Measurements from ENCODE around the gene OSBPL2. TPM values are rescaled to one million over a fixed set of nuclear protein-coding genes. Genes with fewer than 3 reads are reported as not detected.
A peak's percentile ranks its signal among the peaks of the same experiment; 100 is the strongest.

OSBPL2 gene
- total and polyA plus RNA-seq, 9 of the 15 experiments (the other 6 are each of a cell fraction or from before 2014, with no cell fraction given), result 2.5 to 25.6 (median 14.1) TPM

DNA sequence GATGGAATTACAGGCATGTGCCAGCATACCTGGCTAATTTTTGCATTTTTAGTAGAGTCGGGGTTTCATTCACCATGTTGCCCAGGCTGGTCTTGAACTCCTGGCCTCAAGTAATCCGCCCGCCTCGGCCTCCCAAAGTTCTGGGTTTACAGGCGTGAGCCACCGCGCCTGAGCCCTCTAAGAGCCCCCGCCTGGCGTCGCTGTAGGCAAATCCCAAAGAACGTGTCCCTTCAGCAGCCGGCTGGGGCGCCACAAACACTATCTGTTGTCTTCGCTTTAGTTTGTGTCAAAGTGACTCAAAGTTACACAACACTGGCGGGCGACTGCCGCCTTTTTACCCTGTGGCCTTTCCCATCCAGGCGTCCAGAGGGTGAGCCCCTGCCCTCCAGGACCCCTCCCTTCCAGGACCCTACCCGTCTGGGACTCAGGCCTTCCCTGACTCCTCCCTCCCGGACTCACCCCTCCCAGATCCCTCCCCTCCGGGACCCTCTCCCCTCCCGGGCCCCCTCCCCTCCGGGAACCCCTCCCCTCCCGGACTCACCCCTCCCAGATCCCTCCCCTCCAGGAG lies 63.5 kb downstream of the OSBPL2 start (continued):
- peak in 1 of 3 experiments; percentile 15 for TF ChIP-seq YY1 (IDR thresholded peaks at IDR 0.05; ENCODE audit: borderline replicate concordance in 1 of 3, control insufficient read depth in 1 of 3, extremely low read depth in 1 of 3, insufficient read depth in 3 of 3, insufficient read length in 1 of 3, insufficient replicate concordance in 2 of 3, low read depth in 1 of 3, low read length in 2 of 3)
- TF ChIP-seq CBX5 (IDR thresholded peaks at IDR 0.05; ENCODE audit: borderline replicate concordance, low read depth), result no peak
- TF ChIP-seq, protein P1, sequence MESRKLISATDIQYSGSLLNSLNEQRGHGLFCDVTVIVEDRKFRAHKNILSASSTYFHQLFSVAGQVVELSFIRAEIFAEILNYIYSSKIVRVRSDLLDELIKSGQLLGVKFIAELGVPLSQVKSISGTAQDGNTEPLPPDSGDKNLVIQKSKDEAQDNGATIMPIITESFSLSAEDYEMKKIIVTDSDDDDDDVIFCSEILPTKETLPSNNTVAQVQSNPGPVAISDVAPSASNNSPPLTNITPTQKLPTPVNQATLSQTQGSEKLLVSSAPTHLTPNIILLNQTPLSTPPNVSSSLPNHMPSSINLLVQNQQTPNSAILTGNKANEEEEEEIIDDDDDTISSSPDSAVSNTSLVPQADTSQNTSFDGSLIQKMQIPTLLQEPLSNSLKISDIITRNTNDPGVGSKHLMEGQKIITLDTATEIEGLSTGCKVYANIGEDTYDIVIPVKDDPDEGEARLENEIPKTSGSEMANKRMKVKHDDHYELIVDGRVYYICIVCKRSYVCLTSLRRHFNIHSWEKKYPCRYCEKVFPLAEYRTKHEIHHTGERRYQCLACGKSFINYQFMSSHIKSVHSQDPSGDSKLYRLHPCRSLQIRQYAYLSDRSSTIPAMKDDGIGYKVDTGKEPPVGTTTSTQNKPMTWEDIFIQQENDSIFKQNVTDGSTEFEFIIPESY (CRISPR knock-in tag; IDR thresholded peaks at IDR 0.05), result peak; percentile 78; the same call in 1 of the 2 replicates
- peak; percentile 79; the same call in 1 of the 2 replicates for TF ChIP-seq STAG1 (CRISPR knock-in tag; IDR thresholded peaks at IDR 0.05; ENCODE audit: borderline replicate concordance)
- TF ChIP-seq ESRRB (CRISPR knock-in tag; IDR thresholded peaks at IDR 0.05; ENCODE audit: borderline replicate concordance), result no peak
- TF ChIP-seq, protein P2, sequence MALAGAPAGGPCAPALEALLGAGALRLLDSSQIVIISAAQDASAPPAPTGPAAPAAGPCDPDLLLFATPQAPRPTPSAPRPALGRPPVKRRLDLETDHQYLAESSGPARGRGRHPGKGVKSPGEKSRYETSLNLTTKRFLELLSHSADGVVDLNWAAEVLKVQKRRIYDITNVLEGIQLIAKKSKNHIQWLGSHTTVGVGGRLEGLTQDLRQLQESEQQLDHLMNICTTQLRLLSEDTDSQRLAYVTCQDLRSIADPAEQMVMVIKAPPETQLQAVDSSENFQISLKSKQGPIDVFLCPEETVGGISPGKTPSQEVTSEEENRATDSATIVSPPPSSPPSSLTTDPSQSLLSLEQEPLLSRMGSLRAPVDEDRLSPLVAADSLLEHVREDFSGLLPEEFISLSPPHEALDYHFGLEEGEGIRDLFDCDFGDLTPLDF (CRISPR knock-in tag; IDR thresholded peaks at IDR 0.05), result no peak
- peak; percentile 11; the same call in 1 of the 2 replicates for TF ChIP-seq EHMT2 (IDR thresholded peaks at IDR 0.05)
- TF ChIP-seq KLF16 (IDR thresholded peaks at IDR 0.05), result peak; percentile 75
- TF ChIP-seq RNF2 (IDR thresholded peaks at IDR 0.05), result peak; percentile 50
- no peak for TF ChIP-seq HDAC8 (tag; IDR thresholded peaks at IDR 0.05)
- TF ChIP-seq SMAD4 (CRISPR knock-in tag; conservative IDR thresholded peaks at IDR 0.05), result peak; percentile 67
- TF ChIP-seq, protein P3, sequence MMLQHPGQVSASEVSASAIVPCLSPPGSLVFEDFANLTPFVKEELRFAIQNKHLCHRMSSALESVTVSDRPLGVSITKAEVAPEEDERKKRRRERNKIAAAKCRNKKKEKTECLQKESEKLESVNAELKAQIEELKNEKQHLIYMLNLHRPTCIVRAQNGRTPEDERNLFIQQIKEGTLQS (IDR thresholded peaks at IDR 0.05), result peak; percentile 56
- TF ChIP-seq, protein P3 (CRISPR knock-in tag; conservative IDR thresholded peaks at IDR 0.05), result no peak
- TF ChIP-seq ZKSCAN1 (IDR thresholded peaks at IDR 0.05; ENCODE audit: low read depth, low read length), result peak; percentile 57; the same call in 1 of the 2 replicates
- TF ChIP-seq, protein P4, sequence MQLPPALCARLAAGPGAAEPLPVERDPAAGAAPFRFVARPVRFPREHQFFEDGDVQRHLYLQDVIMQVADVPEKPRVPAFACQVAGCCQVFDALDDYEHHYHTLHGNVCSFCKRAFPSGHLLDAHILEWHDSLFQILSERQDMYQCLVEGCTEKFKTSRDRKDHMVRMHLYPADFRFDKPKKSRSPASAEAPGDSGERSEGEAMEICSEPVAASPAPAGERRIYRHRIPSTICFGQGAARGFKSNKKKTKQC (CRISPR knock-in tag; IDR thresholded peaks at IDR 0.05), result 0 out of 2 replicates have a peak, but pooled peaks have one; percentile 59
- TF ChIP-seq ZNF589 (CRISPR knock-in tag; IDR thresholded peaks at IDR 0.05; ENCODE audit: low read depth), result 0 out of 2 replicates have a peak, but pooled peaks have one; percentile 36
- TF ChIP-seq HDAC1 (IDR thresholded peaks at IDR 0.05), result peak in 1 of 2 experiments; percentile 7; a peak in 2 of 4 replicates
- TF ChIP-seq, protein P5, sequence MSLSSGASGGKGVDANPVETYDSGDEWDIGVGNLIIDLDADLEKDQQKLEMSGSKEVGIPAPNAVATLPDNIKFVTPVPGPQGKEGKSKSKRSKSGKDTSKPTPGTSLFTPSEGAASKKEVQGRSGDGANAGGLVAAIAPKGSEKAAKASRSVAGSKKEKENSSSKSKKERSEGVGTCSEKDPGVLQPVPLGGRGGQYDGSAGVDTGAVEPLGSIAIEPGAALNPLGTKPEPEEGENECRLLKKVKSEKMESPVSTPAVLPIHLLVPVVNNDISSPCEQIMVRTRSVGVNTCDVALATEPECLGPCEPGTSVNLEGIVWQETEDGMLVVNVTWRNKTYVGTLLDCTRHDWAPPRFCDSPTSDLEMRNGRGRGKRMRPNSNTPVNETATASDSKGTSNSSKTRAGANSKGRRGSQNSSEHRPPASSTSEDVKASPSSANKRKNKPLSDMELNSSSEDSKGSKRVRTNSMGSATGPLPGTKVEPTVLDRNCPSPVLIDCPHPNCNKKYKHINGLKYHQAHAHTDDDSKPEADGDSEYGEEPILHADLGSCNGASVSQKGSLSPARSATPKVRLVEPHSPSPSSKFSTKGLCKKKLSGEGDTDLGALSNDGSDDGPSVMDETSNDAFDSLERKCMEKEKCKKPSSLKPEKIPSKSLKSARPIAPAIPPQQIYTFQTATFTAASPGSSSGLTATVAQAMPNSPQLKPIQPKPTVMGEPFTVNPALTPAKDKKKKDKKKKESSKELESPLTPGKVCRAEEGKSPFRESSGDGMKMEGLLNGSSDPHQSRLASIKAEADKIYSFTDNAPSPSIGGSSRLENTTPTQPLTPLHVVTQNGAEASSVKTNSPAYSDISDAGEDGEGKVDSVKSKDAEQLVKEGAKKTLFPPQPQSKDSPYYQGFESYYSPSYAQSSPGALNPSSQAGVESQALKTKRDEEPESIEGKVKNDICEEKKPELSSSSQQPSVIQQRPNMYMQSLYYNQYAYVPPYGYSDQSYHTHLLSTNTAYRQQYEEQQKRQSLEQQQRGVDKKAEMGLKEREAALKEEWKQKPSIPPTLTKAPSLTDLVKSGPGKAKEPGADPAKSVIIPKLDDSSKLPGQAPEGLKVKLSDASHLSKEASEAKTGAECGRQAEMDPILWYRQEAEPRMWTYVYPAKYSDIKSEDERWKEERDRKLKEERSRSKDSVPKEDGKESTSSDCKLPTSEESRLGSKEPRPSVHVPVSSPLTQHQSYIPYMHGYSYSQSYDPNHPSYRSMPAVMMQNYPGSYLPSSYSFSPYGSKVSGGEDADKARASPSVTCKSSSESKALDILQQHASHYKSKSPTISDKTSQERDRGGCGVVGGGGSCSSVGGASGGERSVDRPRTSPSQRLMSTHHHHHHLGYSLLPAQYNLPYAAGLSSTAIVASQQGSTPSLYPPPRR (CRISPR knock-in tag; IDR thresholded peaks at IDR 0.05; ENCODE audit: borderline replicate concordance), result no peak

Measured in K562 (cell line).